ENCODE data around the gene GNA12. TPM values are rescaled to one million over a fixed set of nuclear protein-coding genes. Genes with fewer than 3 reads are reported as not detected.
"Not testable (repeated sequence)": the region's sequence is repeated elsewhere in the genome, so short reads cannot be mapped to it uniquely, and the experiment has no call there.

The GNA12 gene
- total and polyA plus RNA-seq, 10 of the 15 experiments (the other 5 are each of a cell fraction or from before 2014, with no cell fraction given): 1.9 to 51.8 (median 12.6) TPM

DNA sequence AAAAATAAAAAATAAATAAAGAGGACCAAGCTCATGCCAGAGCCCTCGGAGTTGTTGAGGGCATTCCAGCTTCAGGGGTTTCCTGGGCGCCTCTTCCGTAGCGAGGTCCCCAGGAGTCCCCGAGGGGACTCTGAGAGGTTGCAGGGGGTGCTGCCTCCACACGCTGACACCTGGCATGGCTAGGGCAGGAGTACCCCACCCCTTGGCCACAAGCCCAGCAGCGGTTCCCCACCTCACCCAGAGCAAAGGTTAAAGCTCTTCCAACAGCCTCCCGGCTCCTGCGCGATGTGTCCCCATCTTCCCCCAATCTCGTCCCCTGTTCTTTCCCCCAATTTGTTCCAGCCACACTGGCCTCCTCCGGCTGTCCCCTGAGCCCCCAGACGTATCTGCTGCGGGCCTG lies 151.6 kb downstream of the GNA12 start (continued):
- TF ChIP-seq, protein P1, sequence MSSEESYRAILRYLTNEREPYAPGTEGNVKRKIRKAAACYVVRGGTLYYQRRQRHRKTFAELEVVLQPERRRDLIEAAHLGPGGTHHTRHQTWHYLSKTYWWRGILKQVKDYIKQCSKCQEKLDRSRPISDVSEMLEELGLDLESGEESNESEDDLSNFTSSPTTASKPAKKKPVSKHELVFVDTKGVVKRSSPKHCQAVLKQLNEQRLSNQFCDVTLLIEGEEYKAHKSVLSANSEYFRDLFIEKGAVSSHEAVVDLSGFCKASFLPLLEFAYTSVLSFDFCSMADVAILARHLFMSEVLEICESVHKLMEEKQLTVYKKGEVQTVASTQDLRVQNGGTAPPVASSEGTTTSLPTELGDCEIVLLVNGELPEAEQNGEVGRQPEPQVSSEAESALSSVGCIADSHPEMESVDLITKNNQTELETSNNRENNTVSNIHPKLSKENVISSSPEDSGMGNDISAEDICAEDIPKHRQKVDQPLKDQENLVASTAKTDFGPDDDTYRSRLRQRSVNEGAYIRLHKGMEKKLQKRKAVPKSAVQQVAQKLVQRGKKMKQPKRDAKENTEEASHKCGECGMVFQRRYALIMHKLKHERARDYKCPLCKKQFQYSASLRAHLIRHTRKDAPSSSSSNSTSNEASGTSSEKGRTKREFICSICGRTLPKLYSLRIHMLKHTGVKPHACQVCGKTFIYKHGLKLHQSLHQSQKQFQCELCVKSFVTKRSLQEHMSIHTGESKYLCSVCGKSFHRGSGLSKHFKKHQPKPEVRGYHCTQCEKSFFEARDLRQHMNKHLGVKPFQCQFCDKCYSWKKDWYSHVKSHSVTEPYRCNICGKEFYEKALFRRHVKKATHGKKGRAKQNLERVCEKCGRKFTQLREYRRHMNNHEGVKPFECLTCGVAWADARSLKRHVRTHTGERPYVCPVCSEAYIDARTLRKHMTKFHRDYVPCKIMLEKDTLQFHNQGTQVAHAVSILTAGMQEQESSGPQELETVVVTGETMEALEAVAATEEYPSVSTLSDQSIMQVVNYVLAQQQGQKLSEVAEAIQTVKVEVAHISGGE (CRISPR knock-in tag; IDR thresholded peaks at IDR 0.05): no peak
- TF ChIP-seq SRF (IDR thresholded peaks at IDR 0.05; ENCODE audit: low read depth in 2 of 2, low read length in 2 of 2) (no peak), SIN3A (IDR thresholded peaks at IDR 0.05; ENCODE audit: low read depth, low read length) (no peak), ESRRA (IDR thresholded peaks at IDR 0.05; ENCODE audit: low read length) (no peak), MYB (IDR thresholded peaks at IDR 0.05; ENCODE audit: borderline replicate concordance, low read depth, low read length) (no peak)

DNA sequence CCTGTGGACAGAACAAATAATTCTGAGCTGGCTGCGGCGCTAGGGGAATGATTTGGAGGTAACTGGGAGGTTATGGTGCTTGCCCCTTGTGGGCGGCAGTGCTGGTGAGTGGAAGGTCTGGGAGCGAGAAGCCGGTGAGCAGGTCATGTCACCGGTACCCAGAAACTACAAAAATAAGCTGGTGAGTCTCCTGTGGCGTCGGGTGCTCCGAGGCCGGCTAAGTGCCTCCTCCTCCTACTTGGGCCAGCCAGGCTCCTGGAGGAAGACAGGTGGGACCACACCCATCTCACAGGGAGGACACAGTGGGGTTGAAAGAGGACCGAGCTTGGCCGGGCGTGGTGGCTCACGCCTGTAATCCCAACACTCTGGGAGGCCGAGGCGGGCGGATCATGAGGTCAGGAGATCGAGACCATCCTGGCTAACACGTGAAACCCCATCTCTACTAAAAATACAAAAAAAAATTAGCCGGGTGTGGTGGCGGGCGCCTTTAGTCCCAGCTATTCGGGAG lies 152.1 kb downstream of the GNA12 start:
- H3K9me3 ChIP-seq (replicated peaks; ENCODE audit: control insufficient read depth, insufficient read depth, low read length); intact Hi-C loops (cut with micrococcal nuclease; ENCODE audit: unreplicated experiment); H3K79me2 ChIP-seq (ENCODE audit: control insufficient read depth, insufficient read depth, low read length); H3K27me3 ChIP-seq (replicated peaks in 1 of 2; ENCODE audit: control insufficient read depth in 2 of 2, insufficient read depth in 2 of 2, low read length in 1 of 2); BruUV-seq (replicated peaks); H3K4me2 ChIP-seq (ENCODE audit: control insufficient read depth, insufficient read depth); H3K36me3 ChIP-seq (ENCODE audit: control insufficient read depth in 2 of 2, insufficient read depth in 2 of 2, low read length in 1 of 2); FAIRE-seq; ATAC-seq; DNase-seq (ENCODE audit: low read depth, low spot score); in situ Hi-C loops (cut with MboI); H3K4me3 ChIP-seq; H3K9ac ChIP-seq (ENCODE audit: control insufficient read depth, insufficient read depth, low read length); H3K27ac ChIP-seq (ENCODE audit: control insufficient read depth, insufficient read depth); H2AFZ ChIP-seq (ENCODE audit: control insufficient read depth, low read depth, low read length); H4K20me1 ChIP-seq (ENCODE audit: control insufficient read depth, insufficient read depth): not testable (repeated sequence)
- ChIA-PET CTCF (interaction anchor here (0.6 to 0.9 kb wide), 2 partner anchors 20 to 125 kb away, joined by 3 read pairs; no protein-coding TSS in a partner anchor), SMC1A (ENCODE audit: uncharacterized antibody, unreplicated experiment) (interaction anchor here (0.5 kb wide), 1 partner anchor 10 kb away, joined by 3 read pairs; no protein-coding TSS in a partner anchor), POLR2A (interaction anchor here (1.4 to 1.5 kb wide), 2 partner anchors 13 to 24 kb away, joined by 3 to 5 read pairs; no protein-coding TSS in a partner anchor), RAD21 (ENCODE audit: unreplicated experiment) (interaction anchor here (2.2 kb wide), 1 partner anchor 18 kb away, joined by 5 read pairs; no protein-coding TSS in a partner anchor)
- WGBS (ENCODE audit: insufficient coverage, insufficient replicate concordance, low lambda C conversion rate, missing lambda C conversion rate): 96% methylated on average over 23 of the region's 23 CpGs
- H3K4me1 ChIP-seq (ENCODE audit: control insufficient read depth, insufficient read depth, low read length): peaks cover 27% of the 10 kb centered on the region
